NCI-H1694 treated with DMSO at 0.1 percent for 48 hours (cell line): ENCODE results near the gene KIAA1755.
"Not testable (repeated sequence)": the region's sequence is repeated elsewhere in the genome, so short reads cannot be mapped to it uniquely, and the experiment has no call there.

Experiments used
- DNase-seq: peaks from one replicate; lab custom pipeline; 2025; lab: John Stamatoyannopoulos, UW

KIAA1755 gene

GRCh38 chr20:38286586-38287531 is 26.3 kb upstream of the KIAA1755 start:
- no peak for DNase-seq

DNA sequence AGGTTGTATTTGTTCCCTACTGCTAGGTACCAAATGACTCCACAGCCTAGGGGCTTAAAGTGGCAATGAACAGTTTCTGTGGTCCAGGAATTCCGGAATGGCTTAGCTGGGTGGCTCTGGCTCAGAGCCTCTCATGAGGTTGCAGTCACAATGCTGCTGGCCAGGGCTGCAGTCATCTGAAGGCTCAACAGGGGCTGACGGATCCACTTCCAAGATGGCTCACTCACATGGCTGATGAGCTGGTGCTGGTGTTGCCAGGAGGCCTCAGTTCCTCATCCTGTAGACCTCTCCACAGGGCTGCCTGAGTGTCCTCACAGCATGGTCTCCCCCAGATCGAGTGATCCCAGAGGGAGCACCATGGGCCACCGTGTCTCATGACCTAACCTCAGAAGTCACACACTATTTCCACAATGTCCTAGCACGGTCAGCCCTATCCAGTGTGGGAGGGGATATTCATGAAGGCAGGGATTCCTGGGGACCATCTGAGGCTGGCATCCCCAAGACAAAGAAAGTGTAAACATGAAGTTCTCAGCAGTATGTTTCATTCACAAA is 24.4 kb upstream of the KIAA1755 start:
- no peak for DNase-seq

DNA sequence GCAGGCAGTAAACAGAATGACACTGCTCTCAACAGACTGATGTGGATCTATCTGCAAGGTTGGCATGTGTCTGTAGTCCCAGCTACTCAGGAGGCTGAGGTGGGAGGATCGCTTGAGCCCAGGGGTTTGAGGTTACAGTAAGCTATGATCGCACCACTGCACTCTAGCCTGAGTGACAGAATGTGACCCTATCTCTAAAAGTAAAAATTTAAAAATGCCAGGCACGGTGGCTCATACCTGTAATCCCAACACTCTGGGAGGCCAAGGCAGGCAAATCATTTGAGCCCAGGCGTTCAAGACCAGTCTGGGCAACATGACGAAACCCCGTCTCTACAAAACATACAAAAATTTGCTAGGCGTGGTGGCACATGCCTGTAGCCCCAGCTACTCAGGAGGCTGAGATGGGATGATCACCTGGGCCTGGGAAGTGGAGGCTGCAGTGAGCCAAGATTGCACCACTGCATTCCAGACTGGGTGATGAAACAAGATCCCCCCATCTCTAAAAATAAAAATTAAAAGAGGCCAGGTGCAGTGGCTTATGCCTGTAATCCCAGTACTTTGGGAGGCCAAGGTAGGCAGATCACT is 23.6 kb upstream of the KIAA1755 start:
- not testable (repeated sequence) for DNase-seq

DNA sequence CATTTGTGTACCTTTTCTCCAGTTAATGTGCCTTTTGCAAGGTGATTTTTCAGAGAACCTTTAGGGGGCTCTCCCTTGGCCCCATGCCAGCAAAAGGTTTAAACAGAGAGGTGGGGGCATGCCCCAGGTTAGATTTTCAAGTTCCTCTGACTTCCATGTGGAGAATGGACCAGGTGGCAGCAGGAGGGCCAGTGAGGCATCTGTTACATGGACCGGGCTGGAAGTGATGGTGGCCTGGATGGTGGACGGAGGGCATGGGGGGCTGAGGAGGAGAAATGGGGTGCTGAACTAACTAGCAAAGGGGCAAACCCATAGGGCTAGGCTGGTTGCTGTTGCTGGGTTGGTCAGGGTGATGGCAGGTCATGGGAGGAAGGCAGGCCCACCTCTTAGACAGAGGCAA is 22.7 kb upstream of the KIAA1755 start:
- DNase-seq: no peak

DNA sequence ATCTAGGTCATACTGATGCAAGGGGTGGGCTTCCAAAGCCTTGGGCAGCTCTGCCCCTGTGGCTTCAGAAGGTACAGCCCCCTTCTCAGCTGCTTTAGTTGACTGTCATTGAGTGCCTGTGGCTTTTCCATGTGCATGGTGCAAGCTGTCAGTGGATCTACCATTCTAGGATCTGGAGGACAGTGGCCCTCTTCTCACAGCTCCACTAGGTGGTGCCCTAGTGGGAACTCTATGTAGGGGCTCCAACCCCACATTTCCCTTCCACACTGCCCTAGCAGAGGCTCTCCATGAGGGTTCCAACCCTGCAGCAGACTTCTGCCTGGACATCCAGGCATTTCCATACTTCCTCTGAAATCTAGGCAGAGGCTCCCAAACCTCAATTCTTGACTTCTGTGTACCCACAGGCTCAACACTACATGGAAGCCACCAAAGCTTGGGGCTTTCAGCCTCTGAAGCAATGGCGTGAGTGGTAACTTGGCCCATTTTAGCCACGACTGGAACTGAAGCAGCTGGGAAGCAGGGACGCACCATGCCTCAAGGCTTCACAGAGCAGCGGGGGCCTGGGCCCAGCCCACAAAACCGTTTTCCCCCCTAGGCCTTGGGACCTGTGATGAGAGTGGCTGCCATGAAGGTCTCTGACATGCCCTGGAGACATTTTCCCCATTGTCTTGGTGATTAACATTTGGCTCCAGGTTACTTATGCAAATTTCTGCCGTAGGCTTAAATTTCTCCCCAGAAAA is 20.8 kb upstream of the KIAA1755 start:
- DNase-seq: not testable (repeated sequence)

- DNase-seq: no peak
Measured at GRCh38 chr20:38278763-38279162, 18.2 kb upstream of the KIAA1755 start.

DNA sequence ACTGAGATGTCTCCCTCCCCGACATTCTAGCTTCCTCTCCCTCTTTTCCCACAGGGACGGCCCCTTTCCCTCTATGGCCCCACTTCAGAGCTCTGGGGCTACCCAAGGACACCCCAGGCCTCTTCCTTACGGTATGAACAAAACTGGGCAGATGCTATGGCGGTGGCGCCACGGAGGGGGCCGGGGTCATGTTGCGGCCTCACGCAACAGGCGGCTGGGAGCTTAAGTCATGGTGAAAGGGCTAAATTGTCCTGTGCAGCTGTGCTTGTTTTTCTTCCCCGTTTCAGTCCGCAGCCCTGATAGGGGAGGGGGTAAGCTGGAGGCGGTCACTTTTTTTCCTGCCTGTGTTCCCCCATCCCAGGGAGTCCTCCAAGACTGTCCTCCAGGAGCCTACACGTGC is 17.6 kb upstream of the KIAA1755 start:
- no peak for DNase-seq

DNA sequence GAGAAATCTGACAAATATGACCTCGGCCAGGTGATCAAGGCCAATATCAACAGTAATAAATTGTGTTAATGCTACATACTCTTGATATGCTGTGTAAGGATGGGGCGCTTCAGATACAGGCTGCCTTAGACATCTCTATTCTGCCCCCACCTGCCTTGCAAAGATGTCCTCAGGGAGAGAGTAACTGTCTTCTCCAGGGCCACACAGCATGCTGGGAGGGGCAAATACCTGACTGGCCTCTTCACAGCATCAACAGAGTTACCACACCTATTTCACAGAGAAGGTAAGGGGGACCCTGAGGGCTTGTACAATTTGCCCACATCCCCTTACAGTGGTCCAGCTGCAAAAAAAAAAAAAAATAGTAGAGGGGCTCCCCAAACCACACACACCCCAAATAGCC is 17.2 kb upstream of the KIAA1755 start:
- DNase-seq: no peak

GRCh38 chr20:38277285-38277684 is 16.8 kb upstream of the KIAA1755 start:
- no peak for DNase-seq

GRCh38 chr20:38275815-38276550 is 15.4 kb upstream of the KIAA1755 start:
- no peak for DNase-seq

GRCh38 chr20:38272961-38273360 is 12.4 kb upstream of the KIAA1755 start:
- no peak for DNase-seq

DNA sequence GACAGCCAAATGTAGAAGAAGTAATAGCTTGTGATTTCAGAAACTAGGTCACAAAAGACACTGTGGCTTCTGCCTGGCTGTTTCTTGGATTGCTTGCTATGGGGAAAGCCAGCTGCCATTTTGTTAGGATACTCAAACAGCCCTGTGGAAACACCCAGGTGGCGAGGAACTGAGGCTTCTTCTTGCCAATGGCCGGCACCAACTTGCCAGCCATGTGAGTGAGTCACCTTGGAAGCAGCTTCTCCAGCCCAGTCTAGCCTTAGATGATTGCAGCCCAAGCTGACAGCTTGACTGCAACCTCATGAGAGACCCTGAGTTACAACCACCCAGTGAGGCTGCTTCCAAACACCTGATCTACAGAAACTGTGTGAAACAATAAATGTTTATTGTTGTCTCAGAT is 11.9 kb upstream of the KIAA1755 start:
- DNase-seq: no peak

- DNase-seq: no peak
Measured at GRCh38 chr20:38271608-38272120, 11.1 kb upstream of the KIAA1755 start.

DNA sequence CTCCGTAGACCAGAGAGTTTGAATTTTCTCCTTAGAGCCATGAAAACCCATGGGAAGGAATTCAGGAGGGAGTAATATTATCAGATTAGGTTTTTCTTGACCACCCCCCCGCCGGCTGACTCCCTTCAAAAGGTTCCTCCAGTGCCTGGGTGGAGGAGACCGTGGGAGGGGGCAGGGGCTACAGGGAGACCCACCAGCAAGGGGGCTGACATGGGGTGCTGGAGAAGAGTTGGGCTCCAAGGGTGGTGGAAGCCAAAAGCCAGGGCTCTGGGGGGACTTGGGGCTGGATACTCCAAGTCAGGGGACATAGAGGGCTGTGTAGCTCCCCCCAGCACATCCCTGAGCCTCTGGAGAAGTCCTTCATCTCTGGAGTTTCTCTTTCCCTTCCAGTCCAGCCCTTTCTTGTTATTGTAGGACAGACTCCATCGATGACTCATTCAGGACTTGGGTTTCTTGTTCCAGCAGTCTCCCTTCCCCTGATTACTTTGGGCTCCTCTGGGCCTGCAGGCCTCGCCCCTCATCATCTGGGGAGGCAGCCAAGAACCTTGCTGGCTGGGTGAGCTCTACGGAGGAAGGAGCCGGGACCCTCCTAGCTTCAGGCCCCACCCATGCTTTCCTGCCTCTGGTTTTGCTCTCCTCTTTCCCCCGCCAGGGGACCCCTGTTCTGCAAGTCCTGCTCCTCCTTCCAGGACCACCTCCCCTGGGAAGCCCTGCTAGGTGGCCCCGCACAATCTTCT is 10.5 kb upstream of the KIAA1755 start:
- DNase-seq: no peak

- no peak for DNase-seq
Measured at GRCh38 chr20:38269715-38270114, 9.2 kb upstream of the KIAA1755 start.

- no peak for DNase-seq
Measured at GRCh38 chr20:38269040-38269439, 8.5 kb upstream of the KIAA1755 start.

DNA sequence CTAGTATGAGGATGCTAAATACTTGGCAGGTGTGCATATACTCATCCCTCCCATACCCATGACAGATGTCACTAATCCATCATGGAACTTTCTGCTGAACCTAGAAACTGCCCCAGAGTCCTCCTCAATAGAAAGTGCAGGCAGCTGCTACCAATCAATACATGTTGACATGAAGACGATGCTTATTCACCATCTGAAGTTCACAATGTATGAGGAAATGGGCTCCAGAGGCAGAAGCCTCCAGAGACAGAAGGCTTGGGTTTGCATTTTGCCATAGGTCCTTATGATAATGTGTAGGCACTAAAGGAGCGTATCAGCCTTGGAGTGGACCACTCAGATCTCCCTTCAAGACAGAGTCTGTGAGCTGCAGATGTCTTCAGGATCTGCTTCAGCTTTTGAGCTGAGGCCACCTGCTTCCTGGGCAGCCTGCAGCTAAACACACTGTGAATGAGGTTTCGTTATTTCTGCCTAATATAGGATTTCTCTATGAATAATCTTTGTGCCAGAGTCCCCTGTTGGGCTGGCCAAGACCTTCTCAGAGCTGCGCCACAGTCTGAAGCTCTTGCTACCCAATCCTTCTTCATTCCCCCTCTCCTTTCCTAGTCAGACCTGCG is 7.5 kb upstream of the KIAA1755 start:
- DNase-seq: no peak

DNA sequence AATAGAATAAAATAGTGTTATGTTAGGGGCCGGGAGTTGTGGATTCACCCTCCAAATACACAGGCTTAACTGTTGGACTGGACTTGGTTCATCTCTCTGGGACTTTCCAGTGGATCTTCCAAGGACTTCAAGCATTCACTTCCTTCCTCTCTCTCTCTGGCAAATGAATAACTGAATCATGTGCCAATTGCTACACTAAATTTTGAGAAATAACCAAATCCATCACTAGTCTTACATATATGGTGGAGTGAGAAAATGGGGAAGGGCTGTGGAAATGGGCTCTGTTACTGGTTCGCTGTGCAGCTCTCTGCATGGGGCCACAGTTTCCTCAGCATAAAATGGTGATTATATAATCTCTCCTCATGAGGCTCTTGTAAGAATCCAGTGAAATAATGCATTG is 6.8 kb upstream of the KIAA1755 start:
- no peak for DNase-seq

DNA sequence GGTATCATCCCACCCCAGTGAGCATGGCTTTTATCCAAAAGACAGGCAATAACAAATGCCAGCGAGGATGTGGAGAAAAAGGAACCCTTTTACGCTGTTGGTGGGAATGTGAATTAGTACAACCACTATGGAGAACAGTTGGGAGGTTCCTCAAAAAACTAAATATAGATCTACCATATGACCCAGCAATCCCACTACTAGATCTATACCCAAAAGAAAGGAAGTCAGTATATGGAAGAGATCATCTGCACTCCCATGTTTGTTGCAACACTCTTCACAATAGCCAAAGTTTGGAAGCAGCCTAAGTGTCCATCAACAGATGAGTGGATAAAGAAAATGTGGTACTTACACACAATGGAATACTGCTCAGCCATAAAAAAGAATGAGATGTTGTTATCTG is 5.9 kb upstream of the KIAA1755 start:
- DNase-seq: no peak

GRCh38 chr20:38262931-38263330 is 2.4 kb upstream of the KIAA1755 start:
- no peak for DNase-seq

- no peak for DNase-seq
Measured at GRCh38 chr20:38261054-38261390, 487 bp upstream of the KIAA1755 start.
